HFFc6 (cell line): ENCODE results near the gene USP54. TPM values are rescaled to one million over a fixed set of nuclear protein-coding genes. Genes with fewer than 3 reads are reported as not detected.

ENCODE experiments used
- DNase-seq: peaks from one replicate; pipeline ENCODE4 v3.0.0-alpha.2; 2018
- H3K27ac Mint-ChIP-seq: 2 replicates; pipeline ENCODE4 v1.8.0; 2020; ENCODE audit warnings: mild to moderate bottlenecking, mixed read lengths
- H3K27me3 Mint-ChIP-seq: 2 replicates; pipeline ENCODE4 v1.8.0; 2021; ENCODE audit warnings: mild to moderate bottlenecking, moderate library complexity, mixed read lengths; ENCODE audit not compliant: insufficient read depth
- H3K36me3 Mint-ChIP-seq: 2 replicates; pipeline ENCODE4 v1.8.0; 2021; ENCODE audit warnings: low read depth, mixed read lengths
- H3K4me1 Mint-ChIP-seq: 2 replicates; pipeline ENCODE4 v1.8.0; 2020; ENCODE audit warnings: low read depth, mixed read lengths
- H3K4me3 Mint-ChIP-seq: 2 replicates; pipeline ENCODE4 v1.8.0; 2020; ENCODE audit warnings: mild to moderate bottlenecking, moderate library complexity, mixed read lengths
- H3K9me3 Mint-ChIP-seq: 2 replicates; pipeline ENCODE4 v1.8.0; 2020; ENCODE audit warnings: mild to moderate bottlenecking, mixed read lengths
- total RNA-seq, 6 experiments: library from RNA; stranded (reverse); fragmentation: NEBNext Ultra II Directional; extraction: Animal tissue kit (Norgen Biotek cat#: 25700); gene quantifications; 2 replicates in 1 of 6; 3 replicates in 5 of 6; pipeline ENCODE4 v1.2.3, GENCODE V29; 2021
- TF ChIP-seq, protein P1 (sequence below): fragments of 200-600 bp; sonication (generic); IDR thresholded peaks from 2 replicates; pipeline ENCODE4 v1.5.0; 2021; ENCODE audit warnings: antibody characterized with exemption, mild to moderate bottlenecking

Gene USP54
- total RNA-seq, 6 experiments from 2014 or later: 9.1 to 12.9 (median 10.7) TPM

DNA sequence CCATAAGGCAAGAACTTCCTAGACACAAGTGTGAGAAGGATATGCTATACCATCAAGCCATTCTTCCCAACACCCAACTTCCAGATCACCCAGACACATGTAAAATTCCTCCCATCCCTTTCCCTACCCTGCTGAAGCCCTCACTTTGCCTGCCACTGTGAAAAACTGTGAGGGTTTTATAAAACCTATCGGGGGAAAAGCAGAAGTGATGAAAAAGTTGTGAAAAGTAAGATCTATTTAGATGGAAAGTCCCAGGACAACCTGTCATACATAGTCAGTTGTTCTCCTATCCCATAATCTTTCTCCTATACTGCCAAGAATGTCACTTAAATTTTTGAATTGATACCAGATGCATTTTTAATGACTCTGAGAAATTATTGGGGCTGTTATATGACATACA lies 56.3 kb downstream of the USP54 start:
- no peak overlapping the region for H3K4me3 Mint-ChIP-seq
- DNase-seq: no peak

DNA sequence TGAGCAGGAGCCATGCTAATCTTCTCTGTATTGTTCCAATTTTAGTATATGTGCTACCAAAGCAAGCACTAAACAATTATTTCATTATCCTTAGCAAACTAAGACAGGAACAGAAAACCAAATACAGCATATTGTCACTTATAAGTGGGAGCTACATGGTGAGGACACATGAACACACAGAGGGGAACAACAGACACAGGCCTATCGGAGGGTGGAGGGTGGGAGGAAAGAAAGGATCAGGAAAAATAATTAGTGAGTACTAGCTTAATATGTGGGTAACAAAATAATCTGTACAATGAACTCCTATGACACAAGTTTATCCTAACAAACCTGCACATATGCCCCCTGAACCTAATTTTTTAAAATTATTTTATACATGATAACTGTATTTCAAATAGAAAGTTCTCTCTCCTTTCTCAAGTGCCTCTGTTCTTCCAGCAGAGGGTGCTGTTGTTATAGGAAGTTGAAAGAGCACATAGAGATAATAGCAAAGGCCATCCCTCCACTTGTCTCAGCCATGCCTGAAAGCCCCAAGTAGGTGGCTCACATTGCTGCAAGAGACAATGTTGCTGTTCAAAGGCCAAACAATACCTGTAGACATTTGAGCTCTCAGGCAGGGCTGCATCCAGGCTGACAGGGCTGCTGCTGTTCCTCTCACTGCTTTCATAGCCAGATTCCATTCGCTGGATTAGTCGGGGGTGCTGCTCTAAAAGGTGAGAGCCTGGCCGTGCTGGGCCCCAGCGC lies 61.9 kb downstream of the USP54 start:
- no peak overlapping the region for H3K4me3 Mint-ChIP-seq
- no peaks in the 10 kb centered on the region for H3K9me3 Mint-ChIP-seq
- H3K36me3 Mint-ChIP-seq: no peaks in the 10 kb centered on the region
- no peaks in the 10 kb centered on the region for H3K27me3 Mint-ChIP-seq
- no peaks in the 10 kb centered on the region for H3K4me1 Mint-ChIP-seq
- TF ChIP-seq, protein P1, sequence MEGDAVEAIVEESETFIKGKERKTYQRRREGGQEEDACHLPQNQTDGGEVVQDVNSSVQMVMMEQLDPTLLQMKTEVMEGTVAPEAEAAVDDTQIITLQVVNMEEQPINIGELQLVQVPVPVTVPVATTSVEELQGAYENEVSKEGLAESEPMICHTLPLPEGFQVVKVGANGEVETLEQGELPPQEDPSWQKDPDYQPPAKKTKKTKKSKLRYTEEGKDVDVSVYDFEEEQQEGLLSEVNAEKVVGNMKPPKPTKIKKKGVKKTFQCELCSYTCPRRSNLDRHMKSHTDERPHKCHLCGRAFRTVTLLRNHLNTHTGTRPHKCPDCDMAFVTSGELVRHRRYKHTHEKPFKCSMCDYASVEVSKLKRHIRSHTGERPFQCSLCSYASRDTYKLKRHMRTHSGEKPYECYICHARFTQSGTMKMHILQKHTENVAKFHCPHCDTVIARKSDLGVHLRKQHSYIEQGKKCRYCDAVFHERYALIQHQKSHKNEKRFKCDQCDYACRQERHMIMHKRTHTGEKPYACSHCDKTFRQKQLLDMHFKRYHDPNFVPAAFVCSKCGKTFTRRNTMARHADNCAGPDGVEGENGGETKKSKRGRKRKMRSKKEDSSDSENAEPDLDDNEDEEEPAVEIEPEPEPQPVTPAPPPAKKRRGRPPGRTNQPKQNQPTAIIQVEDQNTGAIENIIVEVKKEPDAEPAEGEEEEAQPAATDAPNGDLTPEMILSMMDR: peak; percentile 93
- no peak overlapping the region for H3K27ac Mint-ChIP-seq
- peak; percentile 75 for DNase-seq

More for the DNA sequence above, 56.3 kb downstream of the USP54 start:
- H3K27me3 Mint-ChIP-seq: no peaks in the 10 kb centered on the region; the same call in 1 of the 2 replicates
- H3K4me1 Mint-ChIP-seq: peaks cover 8% of the 10 kb centered on the region
- no peak overlapping the region for H3K27ac Mint-ChIP-seq
- no peaks in the 10 kb centered on the region for H3K9me3 Mint-ChIP-seq
- TF ChIP-seq, protein P1: no peak
- no peaks in the 10 kb centered on the region for H3K36me3 Mint-ChIP-seq

DNA sequence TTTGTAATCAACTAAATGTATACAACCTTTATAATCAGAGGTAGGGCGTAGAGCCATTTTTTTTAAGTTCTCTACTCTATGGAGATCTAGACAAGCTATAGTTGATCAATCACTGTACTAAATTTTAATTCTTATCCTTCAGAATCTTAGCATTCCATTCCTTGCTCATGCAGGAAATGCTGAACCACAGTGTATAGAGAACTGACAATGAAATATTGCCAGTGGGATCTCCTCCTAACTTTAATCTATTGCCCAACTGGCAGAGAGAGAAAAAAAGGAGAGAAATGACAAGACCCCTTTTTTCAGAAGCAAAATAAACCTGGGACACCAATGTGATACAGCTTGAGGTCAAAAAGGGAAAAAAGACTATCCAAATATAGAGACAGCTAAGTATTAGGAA lies 68.9 kb downstream of the USP54 start:
- H3K9me3 Mint-ChIP-seq: no peaks in the 10 kb centered on the region
- DNase-seq: peak; percentile 26
- H3K27ac Mint-ChIP-seq: peak overlapping the region; percentile 32; the same call in 1 of the 2 replicates
- TF ChIP-seq, protein P1: no peak
- H3K4me3 Mint-ChIP-seq: no peak overlapping the region
- H3K36me3 Mint-ChIP-seq: 0 out of 2 replicates have a peak, but pooled peaks cover 8% of the 10 kb centered on the region
- H3K27me3 Mint-ChIP-seq: no peaks in the 10 kb centered on the region
- peaks cover 39% of the 10 kb centered on the region for H3K4me1 Mint-ChIP-seq

DNA sequence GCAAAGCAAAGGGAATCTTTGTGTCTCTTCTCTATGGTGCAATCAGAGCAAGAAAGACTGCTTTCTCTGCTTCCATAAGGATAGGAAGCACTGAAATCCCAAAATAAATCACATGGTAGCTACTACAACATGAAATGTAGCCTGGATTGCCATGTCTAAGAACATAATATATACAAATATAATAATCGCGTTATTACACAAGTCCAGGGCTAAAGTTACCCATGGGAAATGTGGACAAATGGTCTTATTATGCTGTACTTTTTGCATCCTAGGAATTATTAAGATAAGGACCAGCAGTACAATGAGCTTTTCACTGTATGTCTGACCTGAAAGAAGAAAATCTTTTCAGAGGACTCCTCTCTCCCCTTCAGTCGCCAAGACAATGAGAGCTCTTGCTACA lies 71.8 kb downstream of the USP54 start:
- H3K36me3 Mint-ChIP-seq: peaks cover 18% of the 10 kb centered on the region; the same call in 1 of the 2 replicates
- no peak overlapping the region for H3K4me3 Mint-ChIP-seq
- no peaks in the 10 kb centered on the region for H3K9me3 Mint-ChIP-seq
- DNase-seq: no peak
- H3K27ac Mint-ChIP-seq: no peak overlapping the region
- H3K4me1 Mint-ChIP-seq: peaks cover 45% of the 10 kb centered on the region
- H3K27me3 Mint-ChIP-seq: no peaks in the 10 kb centered on the region
- TF ChIP-seq, protein P1: no peak

DNA sequence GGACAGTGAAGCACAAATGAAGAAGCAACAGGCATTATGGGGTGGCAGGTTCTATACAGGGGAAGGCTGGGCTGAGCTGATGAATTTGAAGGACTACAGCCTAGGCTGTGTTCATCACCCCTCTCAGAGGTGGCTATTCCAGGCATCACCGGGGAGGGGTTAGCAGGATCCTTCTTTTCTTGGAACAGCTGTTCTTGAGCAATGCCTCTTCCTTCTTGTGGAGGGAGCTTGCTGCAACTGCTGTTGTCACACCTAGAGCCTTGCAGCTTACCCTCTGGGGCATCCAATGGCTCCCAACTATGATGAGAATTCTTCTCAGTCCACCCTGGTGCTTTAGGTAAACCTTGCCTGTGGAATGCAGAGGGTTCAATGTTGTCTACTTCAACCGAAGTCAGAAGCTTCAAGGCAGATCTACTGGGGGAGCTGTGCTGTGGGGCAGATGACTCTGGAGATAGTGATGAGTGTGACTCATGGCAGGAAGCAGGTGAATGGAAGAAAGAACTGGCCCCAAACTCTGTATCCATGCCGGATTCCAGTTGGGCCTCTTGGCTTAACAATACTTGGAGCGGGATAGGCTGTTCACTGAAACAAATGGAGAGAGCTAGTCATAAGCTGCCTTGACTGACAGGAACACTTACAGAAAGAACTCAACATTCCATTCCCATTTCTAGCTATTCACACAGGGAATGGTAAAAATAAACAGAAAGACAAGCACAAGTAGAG lies 73.8 kb downstream of the USP54 start:
- Mint-ChIP-seq H3K27ac (peak overlapping the region; percentile 15; the same call in 1 of the 2 replicates), H3K4me1 (peaks cover 32% of the 10 kb centered on the region), H3K4me3 (no peak overlapping the region), H3K27me3 (no peaks in the 10 kb centered on the region), H3K36me3 (peaks cover 18% of the 10 kb centered on the region; the same call in 1 of the 2 replicates), H3K9me3 (no peaks in the 10 kb centered on the region)
- TF ChIP-seq, protein P1: no peak
- DNase-seq: peak; percentile 44
